Measurements from ENCODE around the gene OAS1.
"Not testable (repeated sequence)": the region's sequence is repeated elsewhere in the genome, so short reads cannot be mapped to it uniquely, and the experiment has no call there.

OAS1 gene

DNA sequence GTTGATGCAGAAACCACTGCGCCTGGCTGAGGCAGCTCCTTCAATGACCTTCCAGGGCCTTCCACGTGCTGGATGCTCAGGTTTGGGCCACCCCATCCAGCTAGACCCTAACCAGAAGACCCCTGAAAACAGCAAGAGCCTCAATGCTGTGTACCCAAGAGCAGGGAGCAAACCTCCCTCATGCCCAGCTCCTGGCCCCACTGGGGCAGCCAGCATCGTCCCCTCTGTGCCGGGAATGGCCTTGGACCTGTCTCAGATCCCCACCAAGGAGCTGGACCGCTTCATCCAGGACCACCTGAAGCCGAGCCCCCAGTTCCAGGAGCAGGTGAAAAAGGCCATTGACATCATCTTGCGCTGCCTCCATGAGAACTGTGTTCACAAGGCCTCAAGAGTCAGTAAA is 42.0 kb downstream of the OAS1 start:
- DNase-seq (ENCODE audit: insufficient read length, low spot score): no peak
- no peak for TF ChIP-seq POLR2AphosphoS5 (IDR thresholded peaks at IDR 0.05; ENCODE audit: low read depth, low read length)
- no peak for TF ChIP-seq TAF1 (IDR thresholded peaks at IDR 0.05; ENCODE audit: low read depth, low read length)
- no peak for TF ChIP-seq POU2F2 (IDR thresholded peaks at IDR 0.05; ENCODE audit: low read depth, low read length)
- no peak for TF ChIP-seq PAX5 (IDR thresholded peaks at IDR 0.05; ENCODE audit: insufficient read depth, low read length, severe bottlenecking)
- TF ChIP-seq POLR2A (IDR thresholded peaks at IDR 0.05; ENCODE audit: low read depth, low read length): no peak
- TF ChIP-seq SPI1 (IDR thresholded peaks at IDR 0.05; ENCODE audit: low read depth, low read length): no peak
- FAIRE-seq: no peak

DNA sequence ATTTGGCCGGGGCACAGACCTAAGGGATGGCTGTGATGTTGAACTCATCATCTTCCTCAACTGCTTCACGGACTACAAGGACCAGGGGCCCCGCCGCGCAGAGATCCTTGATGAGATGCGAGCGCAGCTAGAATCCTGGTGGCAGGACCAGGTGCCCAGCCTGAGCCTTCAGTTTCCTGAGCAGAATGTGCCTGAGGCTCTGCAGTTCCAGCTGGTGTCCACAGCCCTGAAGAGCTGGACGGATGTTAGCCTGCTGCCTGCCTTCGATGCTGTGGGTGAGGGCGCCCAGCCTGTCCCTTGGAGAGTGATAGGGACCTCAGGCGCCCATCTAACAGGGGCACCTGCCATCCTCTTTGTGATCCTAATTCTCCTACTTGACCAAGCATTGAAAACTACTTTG is 43.9 kb downstream of the OAS1 start:
- TF ChIP-seq SPI1 (IDR thresholded peaks at IDR 0.05; ENCODE audit: low read depth, low read length) (no peak), PAX5 (IDR thresholded peaks at IDR 0.05; ENCODE audit: insufficient read depth, low read length, severe bottlenecking) (no peak), POLR2AphosphoS5 (IDR thresholded peaks at IDR 0.05; ENCODE audit: low read depth, low read length) (no peak), POLR2A (IDR thresholded peaks at IDR 0.05; ENCODE audit: low read depth, low read length) (no peak), POU2F2 (IDR thresholded peaks at IDR 0.05; ENCODE audit: low read depth, low read length) (no peak), TAF1 (IDR thresholded peaks at IDR 0.05; ENCODE audit: low read depth, low read length) (no peak)
- FAIRE-seq (no peak), DNase-seq (ENCODE audit: insufficient read length, low spot score) (no peak)

DNA sequence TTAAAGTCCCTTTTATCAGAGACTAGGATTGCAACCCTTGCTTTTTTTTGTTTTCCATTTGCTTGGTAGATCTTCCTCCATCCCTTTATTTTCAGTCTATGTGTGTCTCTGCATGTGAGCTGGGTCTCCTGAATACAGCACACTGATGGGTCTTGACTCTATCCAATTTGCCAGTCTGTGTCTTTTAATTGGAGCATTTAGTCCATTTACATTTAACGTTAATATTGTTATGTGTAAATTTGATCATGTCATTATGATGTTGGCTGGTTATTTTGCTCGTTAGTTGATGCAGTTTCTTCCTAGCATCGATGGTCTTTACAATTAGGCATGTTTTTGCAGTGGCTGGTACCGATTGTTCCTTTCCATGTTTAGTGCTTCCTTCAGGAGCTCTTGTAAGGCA is 50.4 kb downstream of the OAS1 start:
- DNase-seq (ENCODE audit: insufficient read length, low spot score); FAIRE-seq: not testable (repeated sequence)

- DNase-seq (ENCODE audit: insufficient read length, low spot score) (peak; percentile 57), FAIRE-seq (no peak)
- no peak for TF ChIP-seq POLR2A (IDR thresholded peaks at IDR 0.05; ENCODE audit: low read depth, low read length)
- TF ChIP-seq TAF1 (IDR thresholded peaks at IDR 0.05; ENCODE audit: low read depth, low read length): no peak
These were observed 54.3 kb downstream of the OAS1 start for GRCh38 chr12:112961074-112961473.

- FAIRE-seq (no peak), DNase-seq (ENCODE audit: insufficient read length, low spot score) (no peak)
- TF ChIP-seq POLR2AphosphoS5 (IDR thresholded peaks at IDR 0.05; ENCODE audit: low read depth, low read length) (no peak), PAX5 (IDR thresholded peaks at IDR 0.05; ENCODE audit: insufficient read depth, low read length, severe bottlenecking) (no peak), POLR2A (IDR thresholded peaks at IDR 0.05; ENCODE audit: low read depth, low read length) (no peak)
These were observed 54.8 kb downstream of the OAS1 start for GRCh38 chr12:112961536-112961935.

GRCh38 chr12:112962561-112962960 is 55.8 kb downstream of the OAS1 start:
- TF ChIP-seq SPI1 (IDR thresholded peaks at IDR 0.05; ENCODE audit: low read depth, low read length) (no peak), POU2F2 (IDR thresholded peaks at IDR 0.05; ENCODE audit: low read depth, low read length) (no peak), POLR2AphosphoS5 (IDR thresholded peaks at IDR 0.05; ENCODE audit: low read depth, low read length) (no peak), PAX5 (IDR thresholded peaks at IDR 0.05; ENCODE audit: insufficient read depth, low read length, severe bottlenecking) (no peak), TAF1 (IDR thresholded peaks at IDR 0.05; ENCODE audit: low read depth, low read length) (no peak), POLR2A (IDR thresholded peaks at IDR 0.05; ENCODE audit: low read depth, low read length) (no peak)
- DNase-seq (ENCODE audit: insufficient read length, low spot score) (no peak), FAIRE-seq (no peak)

DNA sequence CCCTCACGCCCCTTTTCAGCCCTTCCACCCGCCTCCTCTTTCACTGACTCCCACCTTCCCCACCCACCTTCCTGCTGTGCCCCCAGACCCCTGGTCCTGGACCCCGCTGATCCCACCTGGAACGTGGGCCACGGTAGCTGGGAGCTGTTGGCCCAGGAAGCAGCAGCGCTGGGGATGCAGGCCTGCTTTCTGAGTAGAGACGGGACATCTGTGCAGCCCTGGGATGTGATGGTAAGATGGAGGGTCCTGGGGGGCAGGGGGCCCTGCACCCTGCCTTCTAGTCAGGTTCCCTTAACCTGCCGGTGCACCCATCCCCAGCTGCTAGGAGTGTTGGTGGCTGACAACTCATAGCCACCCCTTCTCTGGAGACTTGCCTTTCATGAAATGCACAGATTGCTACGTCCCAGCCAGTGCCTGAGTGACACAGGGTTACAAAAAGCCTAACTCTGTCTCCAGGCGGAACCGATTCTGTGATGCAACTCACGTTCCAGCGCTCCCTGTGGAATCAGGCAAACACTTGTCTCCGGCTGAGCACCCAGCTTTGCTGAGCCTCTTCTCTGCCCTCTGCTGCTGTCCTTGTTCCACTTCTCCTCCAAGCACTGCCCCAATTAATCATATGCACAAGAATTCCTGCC is 56.6 kb downstream of the OAS1 start:
- DNase-seq (ENCODE audit: insufficient read length, low spot score) (no peak), FAIRE-seq (no peak)
- TF ChIP-seq PAX5 (IDR thresholded peaks at IDR 0.05; ENCODE audit: insufficient read depth, low read length, severe bottlenecking) (no peak), SPI1 (IDR thresholded peaks at IDR 0.05; ENCODE audit: low read depth, low read length) (no peak), POLR2A (IDR thresholded peaks at IDR 0.05; ENCODE audit: low read depth, low read length) (no peak), TAF1 (IDR thresholded peaks at IDR 0.05; ENCODE audit: low read depth, low read length) (no peak), POLR2AphosphoS5 (IDR thresholded peaks at IDR 0.05; ENCODE audit: low read depth, low read length) (no peak), POU2F2 (IDR thresholded peaks at IDR 0.05; ENCODE audit: low read depth, low read length) (no peak)

- DNase-seq (ENCODE audit: insufficient read length, low spot score): no peak
- FAIRE-seq: no peak
- TF ChIP-seq PAX5 (IDR thresholded peaks at IDR 0.05; ENCODE audit: insufficient read depth, low read length, severe bottlenecking): no peak
- TF ChIP-seq TAF1 (IDR thresholded peaks at IDR 0.05; ENCODE audit: low read depth, low read length): no peak
- no peak for TF ChIP-seq POLR2A (IDR thresholded peaks at IDR 0.05; ENCODE audit: low read depth, low read length)
- no peak for TF ChIP-seq SPI1 (IDR thresholded peaks at IDR 0.05; ENCODE audit: low read depth, low read length)
- no peak for TF ChIP-seq POLR2AphosphoS5 (IDR thresholded peaks at IDR 0.05; ENCODE audit: low read depth, low read length)
- TF ChIP-seq POU2F2 (IDR thresholded peaks at IDR 0.05; ENCODE audit: low read depth, low read length): no peak
These were observed 57.4 kb downstream of the OAS1 start for GRCh38 chr12:112964067-112964670.

DNA sequence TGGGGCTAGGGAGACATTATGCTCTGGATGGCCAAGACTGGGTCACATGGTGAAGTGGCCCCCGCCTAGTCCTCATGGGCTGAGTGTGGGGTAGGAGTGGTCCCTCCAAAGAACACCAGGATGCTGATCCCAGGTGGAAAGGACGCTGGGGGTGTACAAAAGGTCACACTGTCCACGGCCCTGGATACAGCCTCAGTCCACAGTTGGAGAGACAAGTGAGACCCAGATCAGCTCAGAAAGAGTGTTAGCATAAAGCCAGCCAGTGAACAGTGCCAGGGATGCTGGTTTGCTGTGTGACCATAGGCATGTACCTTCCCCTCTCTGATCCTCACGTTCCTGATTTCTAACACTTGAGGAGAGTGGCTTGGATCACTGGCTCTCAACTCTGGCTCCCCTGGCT is 58.2 kb downstream of the OAS1 start:
- TF ChIP-seq TAF1 (IDR thresholded peaks at IDR 0.05; ENCODE audit: low read depth, low read length) (no peak), PAX5 (IDR thresholded peaks at IDR 0.05; ENCODE audit: insufficient read depth, low read length, severe bottlenecking) (no peak), POLR2A (IDR thresholded peaks at IDR 0.05; ENCODE audit: low read depth, low read length) (no peak), POLR2AphosphoS5 (IDR thresholded peaks at IDR 0.05; ENCODE audit: low read depth, low read length) (no peak), POU2F2 (IDR thresholded peaks at IDR 0.05; ENCODE audit: low read depth, low read length) (no peak), SPI1 (IDR thresholded peaks at IDR 0.05; ENCODE audit: low read depth, low read length) (no peak)
- FAIRE-seq (no peak), DNase-seq (ENCODE audit: insufficient read length, low spot score) (no peak)

GRCh38 chr12:112965643-112966042 is 58.9 kb downstream of the OAS1 start:
- DNase-seq (ENCODE audit: insufficient read length, low spot score): no peak
- TF ChIP-seq POU2F2 (IDR thresholded peaks at IDR 0.05; ENCODE audit: low read depth, low read length): no peak
- TF ChIP-seq POLR2A (IDR thresholded peaks at IDR 0.05; ENCODE audit: low read depth, low read length): no peak
- no peak for TF ChIP-seq PAX5 (IDR thresholded peaks at IDR 0.05; ENCODE audit: insufficient read depth, low read length, severe bottlenecking)
- TF ChIP-seq TAF1 (IDR thresholded peaks at IDR 0.05; ENCODE audit: low read depth, low read length): no peak
- no peak for TF ChIP-seq SPI1 (IDR thresholded peaks at IDR 0.05; ENCODE audit: low read depth, low read length)
- no peak for TF ChIP-seq POLR2AphosphoS5 (IDR thresholded peaks at IDR 0.05; ENCODE audit: low read depth, low read length)
- FAIRE-seq: no peak
